ENCODE data around the gene PAQR5. TPM values are rescaled to one million over a fixed set of nuclear protein-coding genes. Genes with fewer than 3 reads are reported as not detected.

The PAQR5 gene
- total and polyA plus RNA-seq, 9 of the 15 experiments (the other 6 are each of a cell fraction or from before 2014, with no cell fraction given): 0.04 to 0.08 TPM; not detected in 7

DNA sequence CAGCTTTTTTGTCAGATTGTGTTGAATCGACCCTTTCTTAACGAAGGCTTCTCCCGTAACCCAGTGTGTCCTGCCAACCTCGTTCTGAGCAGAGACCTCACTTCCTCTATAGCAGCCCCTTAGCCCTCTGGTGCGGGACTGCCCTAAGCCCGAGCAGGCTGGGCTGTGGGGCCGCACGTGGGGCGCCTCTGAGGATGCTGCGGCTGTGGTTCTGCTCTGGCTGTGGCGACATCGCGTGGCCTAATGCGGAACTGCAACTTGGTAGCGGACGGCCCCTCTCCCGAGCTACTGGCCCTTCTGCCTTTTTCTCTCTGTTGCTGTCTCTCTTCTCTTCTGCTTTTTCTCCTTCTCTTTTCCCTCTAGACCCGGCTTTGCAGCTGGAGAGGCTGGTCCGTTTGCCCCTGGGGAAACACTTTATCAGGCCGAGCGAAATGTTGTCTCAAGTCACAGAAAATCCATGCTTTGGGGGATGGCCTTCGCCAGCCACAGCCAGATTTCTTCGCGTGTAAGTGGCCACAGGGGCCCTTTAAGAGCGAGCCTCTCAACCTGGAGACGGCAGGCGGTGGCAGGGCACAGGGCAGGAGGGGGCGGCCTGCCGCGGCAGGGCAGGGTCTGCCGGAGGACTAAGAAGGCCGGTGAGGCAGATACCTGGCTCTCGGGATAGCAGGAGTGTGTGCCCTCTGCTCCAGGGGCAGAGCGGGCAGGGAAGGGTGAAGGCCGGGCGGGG is 96.0 kb downstream of the PAQR5 start (continued):
- TF ChIP-seq CREB1 (IDR thresholded peaks at IDR 0.05) (no peak), CREB1 (CRISPR knock-in tag; IDR thresholded peaks at IDR 0.05) (no peak), NELFE (IDR thresholded peaks at IDR 0.05; ENCODE audit: insufficient read depth, insufficient read length) (no peak), PHF21A (IDR thresholded peaks at IDR 0.05; ENCODE audit: borderline replicate concordance, low read depth) (no peak), ZNF263 (CRISPR knock-in tag; IDR thresholded peaks at IDR 0.05; ENCODE audit: borderline replicate concordance) (no peak), L3MBTL2 (IDR thresholded peaks at IDR 0.05) (peak; percentile 63), RCOR1 (IDR thresholded peaks at IDR 0.05; ENCODE audit: borderline replicate concordance in 1 of 2, low read depth in 2 of 2, low read length in 2 of 2) (peak in 1 of 2 experiments; percentile 84; a peak in 2 of 4 replicates), NEUROD1 (IDR thresholded peaks at IDR 0.05; ENCODE audit: borderline replicate concordance, low read depth, low read length, partially characterized antibody) (no peak), STAG1 (CRISPR knock-in tag; IDR thresholded peaks at IDR 0.05; ENCODE audit: borderline replicate concordance) (peak; percentile 47; the same call in 1 of the 2 replicates), ZNF79 (CRISPR knock-in tag; IDR thresholded peaks at IDR 0.05; ENCODE audit: low read depth) (no peak), SMAD3 (CRISPR knock-in tag; conservative IDR thresholded peaks at IDR 0.05) (no peak), TRIM28 (IDR thresholded peaks at IDR 0.05) (no peak), ZFP30 (CRISPR knock-in tag; IDR thresholded peaks at IDR 0.05; ENCODE audit: borderline replicate concordance) (no peak)
- TF ChIP-seq, protein P1, sequence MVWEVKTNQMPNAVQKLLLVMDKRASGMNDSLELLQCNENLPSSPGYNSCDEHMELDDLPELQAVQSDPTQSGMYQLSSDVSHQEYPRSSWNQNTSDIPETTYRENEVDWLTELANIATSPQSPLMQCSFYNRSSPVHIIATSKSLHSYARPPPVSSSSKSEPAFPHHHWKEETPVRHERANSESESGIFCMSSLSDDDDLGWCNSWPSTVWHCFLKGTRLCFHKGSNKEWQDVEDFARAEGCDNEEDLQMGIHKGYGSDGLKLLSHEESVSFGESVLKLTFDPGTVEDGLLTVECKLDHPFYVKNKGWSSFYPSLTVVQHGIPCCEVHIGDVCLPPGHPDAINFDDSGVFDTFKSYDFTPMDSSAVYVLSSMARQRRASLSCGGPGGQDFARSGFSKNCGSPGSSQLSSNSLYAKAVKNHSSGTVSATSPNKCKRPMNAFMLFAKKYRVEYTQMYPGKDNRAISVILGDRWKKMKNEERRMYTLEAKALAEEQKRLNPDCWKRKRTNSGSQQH (CRISPR knock-in tag; IDR thresholded peaks at IDR 0.05): no peak
- TF ChIP-seq, protein P2, sequence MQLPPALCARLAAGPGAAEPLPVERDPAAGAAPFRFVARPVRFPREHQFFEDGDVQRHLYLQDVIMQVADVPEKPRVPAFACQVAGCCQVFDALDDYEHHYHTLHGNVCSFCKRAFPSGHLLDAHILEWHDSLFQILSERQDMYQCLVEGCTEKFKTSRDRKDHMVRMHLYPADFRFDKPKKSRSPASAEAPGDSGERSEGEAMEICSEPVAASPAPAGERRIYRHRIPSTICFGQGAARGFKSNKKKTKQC (CRISPR knock-in tag; IDR thresholded peaks at IDR 0.05): no peak
- TF ChIP-seq, protein P3, sequence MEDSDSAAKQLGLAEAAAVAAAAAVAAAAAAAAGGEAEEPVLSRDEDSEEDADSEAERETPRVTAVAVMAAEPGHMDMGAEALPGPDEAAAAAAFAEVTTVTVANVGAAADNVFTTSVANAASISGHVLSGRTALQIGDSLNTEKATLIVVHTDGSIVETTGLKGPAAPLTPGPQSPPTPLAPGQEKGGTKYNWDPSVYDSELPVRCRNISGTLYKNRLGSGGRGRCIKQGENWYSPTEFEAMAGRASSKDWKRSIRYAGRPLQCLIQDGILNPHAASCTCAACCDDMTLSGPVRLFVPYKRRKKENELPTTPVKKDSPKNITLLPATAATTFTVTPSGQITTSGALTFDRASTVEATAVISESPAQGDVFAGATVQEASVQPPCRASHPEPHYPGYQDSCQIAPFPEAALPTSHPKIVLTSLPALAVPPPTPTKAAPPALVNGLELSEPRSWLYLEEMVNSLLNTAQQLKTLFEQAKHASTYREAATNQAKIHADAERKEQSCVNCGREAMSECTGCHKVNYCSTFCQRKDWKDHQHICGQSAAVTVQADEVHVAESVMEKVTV (CRISPR knock-in tag; IDR thresholded peaks at IDR 0.05): peak; percentile 71; the same call in 1 of the 2 replicates
